Liver (tissue), 9 donors: ENCODE data around the gene SIT1. TPM values are rescaled to one million over a fixed set of nuclear protein-coding genes. Genes with fewer than 3 reads are reported as not detected.
A peak's percentile ranks its signal among the peaks of the same experiment; 100 is the strongest.

Experiments
- DNase-seq: peaks from one replicate; pipeline ENCODE4 v3.0.0-alpha.2; 2017; ENCODE audit warnings: low spot score
- H3K27ac ChIP-seq, 2 donors: one replicate each; pipeline ENCODE4 v1.7.0; 2013; ENCODE audit warnings: inconsistent platforms in 2 of 2, low read length in 2 of 2, control low read depth in 1 of 2, low read depth in 1 of 2, mild to moderate bottlenecking in 1 of 2
- H3K27me3 ChIP-seq, 4 donors: one replicate each; pipeline versions ENCODE4 v1.6.1 to v1.7.0; 2013; ENCODE audit warnings: low read length in 3 of 4, inconsistent platforms in 1 of 4, mild to moderate bottlenecking in 1 of 4, moderate library complexity in 1 of 4; ENCODE audit not compliant: control insufficient read depth in 4 of 4, insufficient read depth in 4 of 4
- H3K36me3 ChIP-seq, 4 donors: one replicate each; pipeline versions ENCODE4 v1.6.1 to v1.7.0; 2013; ENCODE audit warnings: low read length in 3 of 4, mild to moderate bottlenecking in 3 of 4, low read depth in 1 of 4, moderate library complexity in 1 of 4; ENCODE audit not compliant: control insufficient read depth in 4 of 4, insufficient read depth in 3 of 4
- H3K4me1 ChIP-seq, 4 donors: one replicate each; pipeline versions ENCODE4 v1.6.1 to v1.7.0; 2013; ENCODE audit warnings: low read length in 3 of 4, mild to moderate bottlenecking in 3 of 4, moderate library complexity in 1 of 4; ENCODE audit not compliant: control insufficient read depth in 4 of 4, insufficient read depth in 4 of 4
- H3K4me3 ChIP-seq, 3 donors: one replicate each; pipeline versions ENCODE4 v1.6.1 to v1.7.0; 2013; ENCODE audit warnings: low read length in 3 of 3, control low read depth in 1 of 3, low read depth in 1 of 3, mild to moderate bottlenecking in 1 of 3
- H3K9ac ChIP-seq, 2 donors: one replicate each; pipeline ENCODE4 v1.7.0; 2013; ENCODE audit warnings: low read length in 2 of 2, mild to moderate bottlenecking in 2 of 2, moderate library complexity in 2 of 2, control low read depth in 1 of 2, low read depth in 1 of 2
- H3K9me3 ChIP-seq, 4 donors: one replicate each; pipeline versions ENCODE4 v1.6.1 to v1.7.0; 2013; ENCODE audit warnings: low read length in 3 of 4; ENCODE audit not compliant: control insufficient read depth in 4 of 4
- ATF3 ChIP-seq: IDR thresholded peaks from 2 replicates; pipeline ENCODE4 v1.6.1; 2016; ENCODE audit warnings: antibody characterized with exemption
- CTCF ChIP-seq: fragments of 150-350 bp; IDR thresholded peaks from 2 replicates; pipeline ENCODE4 v1.5.1; 2017; ENCODE audit warnings: improper control_type of control experiment, low read depth, low read length; ENCODE audit not compliant: missing input control
- EGR1 ChIP-seq, 2 donors: IDR thresholded peaks; 2 replicates each; pipeline ENCODE4 v1.6.1; 2016 to 2018; ENCODE audit warnings: antibody characterized with exemption in 2 of 2, low read depth in 2 of 2
- FOXA1 ChIP-seq: IDR thresholded peaks from 2 replicates; pipeline ENCODE4 v1.6.1; 2016; ENCODE audit warnings: antibody characterized with exemption
- FOXA2 ChIP-seq: IDR thresholded peaks from 2 replicates; pipeline ENCODE4 v1.6.1; 2016; ENCODE audit warnings: antibody characterized with exemption
- GABPA ChIP-seq, 2 donors: IDR thresholded peaks in 1 of 2; conservative IDR thresholded peaks in 1 of 2; 2 replicates each; pipeline ENCODE4 v1.6.1; 2016; ENCODE audit warnings: antibody characterized with exemption in 2 of 2, mild to moderate bottlenecking in 1 of 2, moderate library complexity in 1 of 2
- JUND ChIP-seq, 2 donors: IDR thresholded peaks; 2 replicates each; pipeline ENCODE4 v1.6.1; 2016; ENCODE audit warnings: antibody characterized with exemption in 2 of 2
- MAX ChIP-seq: IDR thresholded peaks from 2 replicates; pipeline ENCODE4 v1.6.1; 2016; ENCODE audit warnings: antibody characterized with exemption
- NR2F2 ChIP-seq: IDR thresholded peaks from 2 replicates; pipeline ENCODE4 v1.6.1; 2016; ENCODE audit warnings: antibody characterized with exemption
- RAD21 ChIP-seq, 2 donors: IDR thresholded peaks; 2 replicates each; pipeline ENCODE4 v1.6.1; 2016; ENCODE audit warnings: antibody characterized with exemption in 2 of 2, mild to moderate bottlenecking in 2 of 2
- RXRA ChIP-seq, 2 donors: IDR thresholded peaks; 2 replicates each; pipeline ENCODE4 v1.6.1; 2017 to 2018; ENCODE audit warnings: antibody characterized with exemption in 2 of 2, mild to moderate bottlenecking in 1 of 2
- SP1 ChIP-seq: IDR thresholded peaks from 2 replicates; pipeline ENCODE4 v1.6.1; 2018; ENCODE audit warnings: antibody characterized with exemption, mild to moderate bottlenecking
- TAF1 ChIP-seq: conservative IDR thresholded peaks from 2 replicates; pipeline ENCODE4 v1.6.1; 2016; ENCODE audit warnings: antibody characterized with exemption, mild to moderate bottlenecking
- ZBTB33 ChIP-seq: IDR thresholded peaks from 2 replicates; pipeline ENCODE4 v1.6.1; 2016; ENCODE audit warnings: antibody characterized with exemption
- WGBS: extraction: QIAGEN DNeasy Blood & Tissue Kit; methylation state at CpG from one replicate; pipeline ENCODE4 v1.1.7; 2013; 5-methylcytosine and 5-hydroxymethylcytosine counted together
- polyA plus RNA-seq, 2 donors: library from polyadenylated mRNA; stranded (reverse) in 1 of 2; unstranded in 1 of 2; fragments of 200-250 nt in 1 of 2; fragments of >200 nt in 1 of 2; fragmentation: Nextera tagmentation in 1 of 2; extraction: Ambion mirVana in 1 of 2; gene quantifications; one replicate each; pipeline versions ENCODE4 v1.2.1 to v1.2.3, GENCODE V29; 2013 to 2015
- total RNA-seq, 2 donors: library from RNA; depleted of rRNA; stranded (reverse); fragments of >200 nt; gene quantifications; one replicate each; pipeline ENCODE4 v1.2.3, GENCODE V29; 2014
- TF ChIP-seq, protein P1 (sequence below): IDR thresholded peaks from 2 replicates; pipeline ENCODE4 v1.6.1; 2016; ENCODE audit warnings: antibody characterized with exemption, mild to moderate bottlenecking
- donor health status: healthy.
- donor health status: healthy.
- donor health status: healthy.
- donor health status: healthy.
- donor health status: healthy.

Gene SIT1
- total and polyA plus RNA-seq, 4 donors, result 0.17 to 1.1 (median 0.34) TPM

DNA sequence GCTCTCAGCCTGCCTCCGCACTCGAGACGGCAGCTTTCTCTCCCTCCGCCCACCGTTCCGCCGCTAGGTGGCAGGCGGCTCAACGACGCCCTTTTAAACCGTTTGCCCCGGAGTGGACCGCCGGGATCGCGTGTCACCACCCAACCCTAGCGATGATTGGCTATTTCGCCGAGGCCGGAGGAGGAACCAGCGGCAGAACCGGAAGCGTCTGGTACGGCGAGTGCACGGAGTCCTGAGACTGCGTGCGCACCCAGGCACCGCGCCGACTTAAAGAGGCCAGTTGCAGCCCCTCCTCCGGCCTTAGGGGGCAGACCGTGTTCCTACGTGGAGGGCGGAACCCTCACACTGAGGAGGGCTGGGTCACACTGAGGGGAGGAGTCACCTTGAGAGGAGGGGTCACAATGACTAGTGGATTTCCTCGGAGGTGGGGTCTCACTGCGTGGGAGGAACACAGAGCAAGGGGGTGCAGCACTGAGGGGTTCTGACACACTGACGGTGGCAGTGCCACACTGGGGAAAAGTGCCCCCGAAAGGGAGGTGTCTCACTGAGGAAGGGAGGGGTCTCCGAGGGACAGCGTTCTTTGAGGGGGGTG is 46.6 kb downstream of the SIT1 start (continued):
- TF ChIP-seq, protein P1, sequence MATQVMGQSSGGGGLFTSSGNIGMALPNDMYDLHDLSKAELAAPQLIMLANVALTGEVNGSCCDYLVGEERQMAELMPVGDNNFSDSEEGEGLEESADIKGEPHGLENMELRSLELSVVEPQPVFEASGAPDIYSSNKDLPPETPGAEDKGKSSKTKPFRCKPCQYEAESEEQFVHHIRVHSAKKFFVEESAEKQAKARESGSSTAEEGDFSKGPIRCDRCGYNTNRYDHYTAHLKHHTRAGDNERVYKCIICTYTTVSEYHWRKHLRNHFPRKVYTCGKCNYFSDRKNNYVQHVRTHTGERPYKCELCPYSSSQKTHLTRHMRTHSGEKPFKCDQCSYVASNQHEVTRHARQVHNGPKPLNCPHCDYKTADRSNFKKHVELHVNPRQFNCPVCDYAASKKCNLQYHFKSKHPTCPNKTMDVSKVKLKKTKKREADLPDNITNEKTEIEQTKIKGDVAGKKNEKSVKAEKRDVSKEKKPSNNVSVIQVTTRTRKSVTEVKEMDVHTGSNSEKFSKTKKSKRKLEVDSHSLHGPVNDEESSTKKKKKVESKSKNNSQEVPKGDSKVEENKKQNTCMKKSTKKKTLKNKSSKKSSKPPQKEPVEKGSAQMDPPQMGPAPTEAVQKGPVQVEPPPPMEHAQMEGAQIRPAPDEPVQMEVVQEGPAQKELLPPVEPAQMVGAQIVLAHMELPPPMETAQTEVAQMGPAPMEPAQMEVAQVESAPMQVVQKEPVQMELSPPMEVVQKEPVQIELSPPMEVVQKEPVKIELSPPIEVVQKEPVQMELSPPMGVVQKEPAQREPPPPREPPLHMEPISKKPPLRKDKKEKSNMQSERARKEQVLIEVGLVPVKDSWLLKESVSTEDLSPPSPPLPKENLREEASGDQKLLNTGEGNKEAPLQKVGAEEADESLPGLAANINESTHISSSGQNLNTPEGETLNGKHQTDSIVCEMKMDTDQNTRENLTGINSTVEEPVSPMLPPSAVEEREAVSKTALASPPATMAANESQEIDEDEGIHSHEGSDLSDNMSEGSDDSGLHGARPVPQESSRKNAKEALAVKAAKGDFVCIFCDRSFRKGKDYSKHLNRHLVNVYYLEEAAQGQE, result peak; percentile 79
- no peak for TF ChIP-seq ATF3
- TF ChIP-seq RXRA (IDR thresholded peaks at IDR 0.05), result peak; percentile 71 to 79
- peak; percentile 71 for TF ChIP-seq NR2F2
- peak; percentile 86 for TF ChIP-seq SP1

DNA sequence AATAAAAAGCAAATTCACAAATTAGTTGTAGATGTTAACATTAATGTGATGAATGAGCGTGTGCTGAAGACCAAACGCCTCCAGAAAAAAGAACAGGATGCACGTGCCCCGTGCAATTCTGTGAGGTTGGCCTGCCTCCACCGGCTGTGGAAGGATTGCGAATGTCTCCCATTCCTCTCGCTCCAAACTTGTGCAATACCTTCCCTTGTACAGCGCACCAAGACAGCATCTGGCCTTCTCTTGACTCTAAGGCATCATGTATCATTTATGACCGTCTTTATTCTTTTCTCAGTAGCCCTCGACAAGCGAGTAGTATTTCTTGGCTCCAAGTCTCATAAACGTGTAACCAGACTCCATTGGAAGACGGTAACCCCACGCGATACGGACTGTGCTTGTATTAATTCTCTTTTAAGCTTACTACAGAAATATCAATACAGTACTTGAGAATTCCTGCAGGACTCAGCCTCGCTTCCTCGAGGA is 47.2 kb downstream of the SIT1 start:
- TF ChIP-seq NR2F2 (no peak), GABPA (IDR thresholded peaks at IDR 0.05 in 1 of 2, conservative IDR thresholded peaks at IDR 0.05 in 1 of 2) (no peak), JUND (IDR thresholded peaks at IDR 0.05) (no peak), MAX (no peak)
- TF ChIP-seq, protein P1, result no peak
- DNase-seq, result no peak
- Histone ChIP-seq H3K27ac (peak overlapping the region; percentile 86 to 91), H3K4me3 (peak overlapping the region; percentile 39 to 73 (median 57)), H3K36me3 (peaks cover 0 to 5% (median 2%) of the 10 kb centered on the region in 4 donors), H3K9me3 (no peaks in the 10 kb centered on the region), H3K4me1 (peaks cover 7 to 38% (median 24%) of the 10 kb centered on the region in 4 donors), H3K27me3 (no peaks in the 10 kb centered on the region), H3K9ac (peak overlapping the region; percentile 23 to 30)
- WGBS, result 4% methylated on average over 18 of the region's 18 CpGs

DNA sequence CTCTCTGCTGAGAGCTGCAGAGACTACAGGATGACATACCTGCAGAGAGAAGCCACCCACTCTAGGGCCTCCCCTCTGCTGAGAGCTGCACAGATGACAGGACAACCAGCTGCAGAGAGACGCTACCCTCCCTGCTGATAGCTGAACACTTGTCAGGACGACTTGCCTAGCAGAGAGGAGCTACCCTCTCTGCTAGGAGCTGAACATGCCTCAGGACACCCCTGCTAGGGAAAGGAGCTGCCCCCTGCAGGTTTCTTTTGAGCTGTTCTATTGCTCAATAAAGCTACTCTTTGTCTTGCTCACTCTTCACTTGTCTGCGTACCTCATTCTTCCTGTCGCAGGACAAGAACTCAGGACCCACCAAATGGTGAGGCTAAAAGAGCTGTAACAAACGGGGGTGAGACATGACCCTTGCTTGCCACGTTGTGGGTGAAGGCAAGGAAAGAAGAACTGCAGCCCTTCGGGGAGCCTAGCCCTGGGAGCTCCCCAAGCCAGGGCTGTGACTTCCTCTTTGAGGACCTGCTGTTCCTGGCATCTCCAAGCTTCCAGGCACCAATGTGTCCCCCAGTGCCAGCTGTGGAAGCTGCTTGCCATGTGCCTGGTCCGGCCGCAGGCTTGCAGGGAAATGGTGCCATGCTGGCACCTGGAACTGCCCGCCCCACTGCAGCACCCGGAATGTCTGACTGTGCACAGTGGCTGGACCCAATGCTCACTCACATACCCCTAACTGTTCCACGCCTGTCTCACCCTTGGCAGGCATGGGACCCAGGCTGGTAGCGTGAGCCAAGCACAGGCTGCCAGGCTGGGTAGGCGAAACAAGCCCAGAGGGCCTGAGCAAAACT is 50.7 kb downstream of the SIT1 start:
- no peak for DNase-seq
- Histone ChIP-seq H3K27ac (no peak overlapping the region), H3K27me3 (no peaks in the 10 kb centered on the region), H3K9ac (no peak overlapping the region), H3K4me1 (peaks cover 0 to 23% (median 12%) of the 10 kb centered on the region in 4 donors), H3K9me3 (no peaks in the 10 kb centered on the region), H3K4me3 (no peak overlapping the region), H3K36me3 (no peaks in the 10 kb centered on the region)
- TF ChIP-seq CTCF (no peak), EGR1 (IDR thresholded peaks at IDR 0.05; ENCODE audit: low read depth in 2 of 2) (no peak), JUND (IDR thresholded peaks at IDR 0.05) (no peak), MAX (no peak), TAF1 (no peak), RAD21 (IDR thresholded peaks at IDR 0.05) (no peak), ZBTB33 (no peak), SP1 (no peak), RXRA (IDR thresholded peaks at IDR 0.05) (no peak), FOXA1 (no peak), FOXA2 (no peak)
- WGBS, result 94% methylated on average over 14 of the region's 14 CpGs
